ENCODE results near the gene ZNF862. TPM values are rescaled to one million over a fixed set of nuclear protein-coding genes. Genes with fewer than 3 reads are reported as not detected.
"Not testable (repeated sequence)": the region's sequence is repeated elsewhere in the genome, so short reads cannot be mapped to it uniquely, and the experiment has no call there.

ZNF862 gene
- total RNA-seq, 4 donors from 2014 or later = 2.9 to 10.7 (median 7.0) TPM

- DNase-seq (no peak), ATAC-seq (no peak)
- Histone ChIP-seq H3K36me3 (no peaks in the 10 kb centered on the region), H3K9me3 (no peaks in the 10 kb centered on the region), H3K4me1 (no peaks in the 10 kb centered on the region), H3K27ac (no peak overlapping the region), H3K27me3 (no peaks in the 10 kb centered on the region), H3K4me3 (no peak overlapping the region)
- intact Hi-C loops (cut with DNase I; ENCODE audit: low total_unique reads) = no loop called here
- TF ChIP-seq CTCF (IDR thresholded peaks at IDR 0.05 in 4 of 5, conservative IDR thresholded peaks at IDR 0.05 in 1 of 5) = no peak
- TF ChIP-seq POLR2A (IDR thresholded peaks at IDR 0.05) = no peak
- in situ Hi-C loops (cut with MboI; ENCODE audit: low sequenced_read_pairs in 4 of 4) = no loop called here
Measured at GRCh38 chr7:149826344-149827088, 11.7 kb upstream of the ZNF862 start.

- ATAC-seq (no peak), DNase-seq (no peak)
- Histone ChIP-seq H3K9me3 (no peaks in the 10 kb centered on the region), H3K4me3 (no peak overlapping the region), H3K36me3 (no peaks in the 10 kb centered on the region), H3K4me1 (no peaks in the 10 kb centered on the region), H3K27me3 (no peaks in the 10 kb centered on the region), H3K27ac (no peak overlapping the region)
- TF ChIP-seq POLR2A (IDR thresholded peaks at IDR 0.05) (no peak), CTCF (IDR thresholded peaks at IDR 0.05 in 4 of 5, conservative IDR thresholded peaks at IDR 0.05 in 1 of 5) (no peak)
- in situ Hi-C loops (cut with MboI; ENCODE audit: low sequenced_read_pairs in 4 of 4) = no loop called here
- intact Hi-C loops (cut with DNase I; ENCODE audit: low total_unique reads) = no loop called here
Measured at GRCh38 chr7:149827089-149827981, 10.8 kb upstream of the ZNF862 start.

- ATAC-seq (no peak), DNase-seq (no peak)
- H3K27ac ChIP-seq = no peak overlapping the region
- TF ChIP-seq POLR2A (IDR thresholded peaks at IDR 0.05) (no peak), CTCF (IDR thresholded peaks at IDR 0.05 in 4 of 5, conservative IDR thresholded peaks at IDR 0.05 in 1 of 5) (no peak)
- no peaks in the 10 kb centered on the region for H3K9me3 ChIP-seq
- in situ Hi-C loops (cut with MboI; ENCODE audit: low sequenced_read_pairs in 4 of 4) = no loop called here
- no peaks in the 10 kb centered on the region for H3K4me1 ChIP-seq
- H3K36me3 ChIP-seq = no peaks in the 10 kb centered on the region
- H3K4me3 ChIP-seq = no peak overlapping the region
- intact Hi-C loops (cut with DNase I; ENCODE audit: low total_unique reads) = no loop called here
- H3K27me3 ChIP-seq = no peaks in the 10 kb centered on the region
Measured at GRCh38 chr7:149828357-149829309, 9.5 kb upstream of the ZNF862 start.

GRCh38 chr7:149830527-149830926 is 7.6 kb upstream of the ZNF862 start:
- H3K9me3 ChIP-seq; H3K27ac ChIP-seq; H3K4me1 ChIP-seq; in situ Hi-C loops (cut with MboI; ENCODE audit: low sequenced_read_pairs in 4 of 4); H3K4me3 ChIP-seq; H3K36me3 ChIP-seq; H3K27me3 ChIP-seq; ATAC-seq; intact Hi-C loops (cut with DNase I; ENCODE audit: low total_unique reads); DNase-seq: not testable (repeated sequence)
